ENCODE data around the gene BATF3.
A peak's percentile ranks its signal among the peaks of the same experiment; 100 is the strongest.

Gene BATF3

GRCh38 chr1:212702672-212703071 lies 3.0 kb upstream of the BATF3 start:
- no peak for DNase-seq

- no peak for DNase-seq
These were observed 2.3 kb upstream of the BATF3 start for GRCh38 chr1:212701910-212702309.

- DNase-seq, result peak; percentile 79
These were observed 1.5 kb upstream of the BATF3 start for GRCh38 chr1:212700892-212701819.

- peak; percentile 69 for DNase-seq
These were observed 717 bp upstream of the BATF3 start for GRCh38 chr1:212700223-212700891.

- peak; percentile 66 for DNase-seq
These were observed 476 bp downstream of the BATF3 start for GRCh38 chr1:212699104-212699624.

GRCh38 chr1:212698467-212699103 lies 1.1 kb downstream of the BATF3 start:
- no peak for DNase-seq

GRCh38 chr1:212696721-212697331 lies 2.8 kb downstream of the BATF3 start:
- DNase-seq, result no peak

- DNase-seq, result no peak
These were observed 6.6 kb downstream of the BATF3 start for GRCh38 chr1:212692774-212693644.

GRCh38 chr1:212691561-212692071 lies 8.0 kb downstream of the BATF3 start:
- DNase-seq, result no peak

GRCh38 chr1:212690816-212691403 lies 8.7 kb downstream of the BATF3 start:
- no peak for DNase-seq

- DNase-seq, result no peak
These were observed 9.7 kb downstream of the BATF3 start for GRCh38 chr1:212689758-212690529.

GRCh38 chr1:212689196-212689725 lies 10.4 kb downstream of the BATF3 start:
- DNase-seq, result no peak

- DNase-seq, result no peak
These were observed 11.1 kb downstream of the BATF3 start for GRCh38 chr1:212688341-212689047.

- DNase-seq, result no peak
These were observed 11.8 kb downstream of the BATF3 start for GRCh38 chr1:212687811-212688210.

GRCh38 chr1:212686591-212686990 lies 13.0 kb downstream of the BATF3 start:
- DNase-seq, result no peak

- DNase-seq, result no peak
These were observed 13.6 kb downstream of the BATF3 start for GRCh38 chr1:212686069-212686468.

- DNase-seq, result no peak
These were observed 14.2 kb downstream of the BATF3 start for GRCh38 chr1:212685429-212685828.

GRCh38 chr1:212684521-212685090 lies 15.0 kb downstream of the BATF3 start:
- no peak for DNase-seq

- no peak for DNase-seq
These were observed 15.6 kb downstream of the BATF3 start for GRCh38 chr1:212684076-212684475.
